Activated T-helper 9 cell treated with anti-CD3 and anti-CD28 coated beads, Interleukin-2, amount 50 U/mL, for 16 hours (primary cell): Measurements from ENCODE around the gene FARP1.
"Not testable (repeated sequence)": the region's sequence is repeated elsewhere in the genome, so short reads cannot be mapped to it uniquely, and the experiment has no call there.

Experiments
- DNase-seq: peaks from one replicate; pipeline ENCODE4 v3.0.0-alpha.2; 2020; ENCODE audit warnings: low read depth

Gene FARP1

GRCh38 chr13:98225036-98225940, 82.4 kb downstream of the FARP1 start:
- DNase-seq: no peak

GRCh38 chr13:98226496-98226895, 83.6 kb downstream of the FARP1 start:
- no peak for DNase-seq

- DNase-seq: no peak
These were observed 85.9 kb downstream of the FARP1 start for GRCh38 chr13:98228661-98229341.

- DNase-seq: not testable (repeated sequence)
These were observed 87.9 kb downstream of the FARP1 start for GRCh38 chr13:98230762-98231161.

GRCh38 chr13:98232456-98232855, 89.6 kb downstream of the FARP1 start:
- DNase-seq: no peak

GRCh38 chr13:98233127-98233526, 90.2 kb downstream of the FARP1 start:
- no peak for DNase-seq

- no peak for DNase-seq
These were observed 91.5 kb downstream of the FARP1 start for GRCh38 chr13:98234348-98234747.

- DNase-seq: no peak
These were observed 93.3 kb downstream of the FARP1 start for GRCh38 chr13:98236197-98236596.

- no peak for DNase-seq
These were observed 94.4 kb downstream of the FARP1 start for GRCh38 chr13:98237331-98237730.

GRCh38 chr13:98239162-98240076, 96.5 kb downstream of the FARP1 start:
- DNase-seq: no peak

GRCh38 chr13:98240135-98240534, 97.2 kb downstream of the FARP1 start:
- DNase-seq: no peak

- DNase-seq: no peak
These were observed 98.1 kb downstream of the FARP1 start for GRCh38 chr13:98240974-98241373.

GRCh38 chr13:98241976-98242375, 99.1 kb downstream of the FARP1 start:
- DNase-seq: no peak

GRCh38 chr13:98242403-98242802, 99.5 kb downstream of the FARP1 start:
- DNase-seq: no peak

GRCh38 chr13:98243929-98244272, 101.0 kb downstream of the FARP1 start:
- no peak for DNase-seq

- DNase-seq: no peak
These were observed 103.8 kb downstream of the FARP1 start for GRCh38 chr13:98246538-98247172.

GRCh38 chr13:98251708-98252107, 108.8 kb downstream of the FARP1 start:
- DNase-seq: no peak

- no peak for DNase-seq
These were observed 110.1 kb downstream of the FARP1 start for GRCh38 chr13:98252931-98253470.

GRCh38 chr13:98253526-98253925, 110.6 kb downstream of the FARP1 start:
- DNase-seq: no peak

GRCh38 chr13:98254513-98254912, 111.6 kb downstream of the FARP1 start:
- no peak for DNase-seq

- DNase-seq: no peak
These were observed 115.3 kb downstream of the FARP1 start for GRCh38 chr13:98258226-98258625.
